ENCODE results near the gene ITGB3BP.

ITGB3BP gene

GRCh38 chr1:63458750-63459149 is 64.3 kb downstream of the ITGB3BP start:
- Histone ChIP-seq H3K4me1 (ENCODE audit: control insufficient read depth, low read length) (no peaks in the 10 kb centered on the region), H3K27me3 (ENCODE audit: control insufficient read depth, low read length) (no peaks in the 10 kb centered on the region), H3K27ac (ENCODE audit: low read depth, low read length) (no peak overlapping the region), H3K9me3 (ENCODE audit: control insufficient read depth, insufficient read depth, low read length) (peaks cover 2% of the 10 kb centered on the region; the same call in 1 of the 2 replicates), H3K79me2 (ENCODE audit: control insufficient read depth, low read length) (no peaks in the 10 kb centered on the region), H3F3A (ENCODE audit: control insufficient read depth, insufficient read depth) (peaks cover 4% of the 10 kb centered on the region; the same call in 1 of the 2 replicates), H3K4me3 (ENCODE audit: low read length) (no peak overlapping the region), H3K4me2 (ENCODE audit: low read length) (no peak overlapping the region), H3K9me2 (replicated peaks; ENCODE audit: control insufficient read depth, low read length) (no peaks in the 10 kb centered on the region), H4K20me1 (ENCODE audit: control insufficient read depth, insufficient read depth, low read depth, low read length) (no peaks in the 10 kb centered on the region), H3K36me3 (ENCODE audit: control insufficient read depth, low read length) (peaks cover 49% of the 10 kb centered on the region)
- no peak for TF ChIP-seq EZH2phosphoT487 (IDR thresholded peaks at IDR 0.05; ENCODE audit: borderline replicate concordance, low read length)
- TF ChIP-seq, protein P1, sequence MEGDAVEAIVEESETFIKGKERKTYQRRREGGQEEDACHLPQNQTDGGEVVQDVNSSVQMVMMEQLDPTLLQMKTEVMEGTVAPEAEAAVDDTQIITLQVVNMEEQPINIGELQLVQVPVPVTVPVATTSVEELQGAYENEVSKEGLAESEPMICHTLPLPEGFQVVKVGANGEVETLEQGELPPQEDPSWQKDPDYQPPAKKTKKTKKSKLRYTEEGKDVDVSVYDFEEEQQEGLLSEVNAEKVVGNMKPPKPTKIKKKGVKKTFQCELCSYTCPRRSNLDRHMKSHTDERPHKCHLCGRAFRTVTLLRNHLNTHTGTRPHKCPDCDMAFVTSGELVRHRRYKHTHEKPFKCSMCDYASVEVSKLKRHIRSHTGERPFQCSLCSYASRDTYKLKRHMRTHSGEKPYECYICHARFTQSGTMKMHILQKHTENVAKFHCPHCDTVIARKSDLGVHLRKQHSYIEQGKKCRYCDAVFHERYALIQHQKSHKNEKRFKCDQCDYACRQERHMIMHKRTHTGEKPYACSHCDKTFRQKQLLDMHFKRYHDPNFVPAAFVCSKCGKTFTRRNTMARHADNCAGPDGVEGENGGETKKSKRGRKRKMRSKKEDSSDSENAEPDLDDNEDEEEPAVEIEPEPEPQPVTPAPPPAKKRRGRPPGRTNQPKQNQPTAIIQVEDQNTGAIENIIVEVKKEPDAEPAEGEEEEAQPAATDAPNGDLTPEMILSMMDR (IDR thresholded peaks at IDR 0.05; ENCODE audit: low read depth, low read length, poor library complexity, severe bottlenecking), result no peak

- H3K27ac ChIP-seq (ENCODE audit: low read depth, low read length), result no peak overlapping the region
- H3K4me1 ChIP-seq (ENCODE audit: control insufficient read depth, low read length), result peaks cover 6% of the 10 kb centered on the region
- no peaks in the 10 kb centered on the region for H3K27me3 ChIP-seq (ENCODE audit: control insufficient read depth, low read length)
- H3K4me3 ChIP-seq (ENCODE audit: low read length), result no peak overlapping the region
- peaks cover 51% of the 10 kb centered on the region for H3K36me3 ChIP-seq (ENCODE audit: control insufficient read depth, low read length)
- TF ChIP-seq EZH2phosphoT487 (IDR thresholded peaks at IDR 0.05; ENCODE audit: borderline replicate concordance, low read length), result no peak
- TF ChIP-seq, protein P1 (IDR thresholded peaks at IDR 0.05; ENCODE audit: low read depth, low read length, poor library complexity, severe bottlenecking), result no peak
- no peak overlapping the region for H3K4me2 ChIP-seq (ENCODE audit: low read length)
- no peaks in the 10 kb centered on the region for H3K79me2 ChIP-seq (ENCODE audit: control insufficient read depth, low read length)
- H4K20me1 ChIP-seq (ENCODE audit: control insufficient read depth, insufficient read depth, low read depth, low read length), result no peaks in the 10 kb centered on the region
- H3K9me3 ChIP-seq (ENCODE audit: control insufficient read depth, insufficient read depth, low read length), result no peaks in the 10 kb centered on the region
- peaks cover 4% of the 10 kb centered on the region; the same call in 1 of the 2 replicates for H3F3A ChIP-seq (ENCODE audit: control insufficient read depth, insufficient read depth)
- H3K9me2 ChIP-seq (replicated peaks; ENCODE audit: control insufficient read depth, low read length), result no peaks in the 10 kb centered on the region
These were observed 68.8 kb downstream of the ITGB3BP start for GRCh38 chr1:63454269-63454668.

- no peak overlapping the region for H3K27ac ChIP-seq (ENCODE audit: low read depth, low read length)
- TF ChIP-seq, protein P1 (IDR thresholded peaks at IDR 0.05; ENCODE audit: low read depth, low read length, poor library complexity, severe bottlenecking), result no peak
- no peak for TF ChIP-seq EZH2phosphoT487 (IDR thresholded peaks at IDR 0.05; ENCODE audit: borderline replicate concordance, low read length)
These were observed 69.8 kb downstream of the ITGB3BP start for GRCh38 chr1:63453232-63453631.

More at GRCh38 chr1:63453232-63453631, 69.8 kb downstream of the ITGB3BP start:
- Histone ChIP-seq H4K20me1 (ENCODE audit: control insufficient read depth, insufficient read depth, low read depth, low read length) (no peaks in the 10 kb centered on the region), H3K4me2 (ENCODE audit: low read length) (no peak overlapping the region), H3K4me3 (ENCODE audit: low read length) (no peak overlapping the region), H3K36me3 (ENCODE audit: control insufficient read depth, low read length) (peaks cover 50% of the 10 kb centered on the region), H3K27me3 (ENCODE audit: control insufficient read depth, low read length) (no peaks in the 10 kb centered on the region), H3K4me1 (ENCODE audit: control insufficient read depth, low read length) (peaks cover 6% of the 10 kb centered on the region), H3K79me2 (ENCODE audit: control insufficient read depth, low read length) (no peaks in the 10 kb centered on the region), H3K9me3 (ENCODE audit: control insufficient read depth, insufficient read depth, low read length) (no peaks in the 10 kb centered on the region), H3K9me2 (replicated peaks; ENCODE audit: control insufficient read depth, low read length) (no peaks in the 10 kb centered on the region), H3F3A (ENCODE audit: control insufficient read depth, insufficient read depth) (peaks cover 4% of the 10 kb centered on the region; the same call in 1 of the 2 replicates)

All from DOHH2 (cell line).